ENCODE results near the gene PPFIA1. TPM values are rescaled to one million over a fixed set of nuclear protein-coding genes. Genes with fewer than 3 reads are reported as not detected.
"Not testable (repeated sequence)": the region's sequence is repeated elsewhere in the genome, so short reads cannot be mapped to it uniquely, and the experiment has no call there.

Gene PPFIA1
- total RNA-seq, 1 experiment from 2014 or later, result 75.1 TPM

DNA sequence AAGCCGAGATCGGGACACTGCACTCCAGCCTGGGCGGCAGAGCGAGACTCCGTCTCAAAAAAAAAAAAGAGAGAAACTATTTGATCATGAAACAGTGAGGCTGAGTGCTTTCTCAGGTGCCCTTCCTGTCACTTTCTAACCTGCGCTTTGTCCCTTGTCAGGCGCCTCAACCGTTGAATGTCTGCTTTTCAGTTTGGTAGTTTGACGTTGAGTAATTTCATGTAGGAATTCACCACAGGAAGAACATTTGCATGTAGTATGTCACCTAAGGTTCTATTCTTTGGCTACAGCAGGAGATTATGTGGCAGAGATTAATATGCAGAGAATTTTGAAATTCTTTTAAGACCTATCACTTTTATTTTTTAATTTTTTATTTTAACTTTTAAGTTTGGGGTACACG, 57.2 kb downstream of the PPFIA1 start (continued):
- TF ChIP-seq, protein P1, sequence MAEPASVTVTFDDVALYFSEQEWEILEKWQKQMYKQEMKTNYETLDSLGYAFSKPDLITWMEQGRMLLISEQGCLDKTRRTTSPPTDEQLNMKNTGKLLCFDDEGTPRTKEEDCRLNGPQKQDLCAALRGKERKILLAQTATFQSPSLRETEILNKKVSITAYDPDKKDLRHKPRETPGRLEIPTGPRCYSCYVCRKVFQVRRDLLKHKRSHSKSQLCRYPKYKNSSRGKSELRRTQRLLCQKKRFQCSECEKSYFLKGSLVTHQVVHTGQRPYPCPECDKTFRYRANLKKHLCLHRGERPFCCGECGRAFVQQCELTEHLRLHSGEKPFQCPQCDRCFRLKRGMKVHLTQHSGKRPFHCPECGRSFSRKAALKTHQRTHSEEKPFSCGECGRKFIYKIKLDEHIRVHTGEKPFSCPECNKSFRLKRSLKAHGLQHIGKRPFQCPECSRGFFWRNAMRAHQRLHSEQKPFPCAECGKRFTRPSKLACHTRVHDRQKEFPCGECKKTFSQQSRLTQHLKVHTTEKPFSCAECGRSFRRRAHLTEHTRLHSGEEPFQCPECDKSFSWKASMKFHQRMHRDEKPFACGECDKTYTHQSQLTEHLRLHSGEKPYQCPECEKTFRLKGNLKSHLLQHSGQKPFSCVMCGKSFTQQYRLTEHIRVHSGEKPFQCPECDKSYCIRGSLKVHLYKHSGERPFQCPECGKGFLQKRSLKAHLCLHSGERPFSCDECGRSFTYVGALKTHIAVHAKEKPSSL (CRISPR knock-in tag; conservative IDR thresholded peaks at IDR 0.05), result no peak
- TF ChIP-seq, protein P2, sequence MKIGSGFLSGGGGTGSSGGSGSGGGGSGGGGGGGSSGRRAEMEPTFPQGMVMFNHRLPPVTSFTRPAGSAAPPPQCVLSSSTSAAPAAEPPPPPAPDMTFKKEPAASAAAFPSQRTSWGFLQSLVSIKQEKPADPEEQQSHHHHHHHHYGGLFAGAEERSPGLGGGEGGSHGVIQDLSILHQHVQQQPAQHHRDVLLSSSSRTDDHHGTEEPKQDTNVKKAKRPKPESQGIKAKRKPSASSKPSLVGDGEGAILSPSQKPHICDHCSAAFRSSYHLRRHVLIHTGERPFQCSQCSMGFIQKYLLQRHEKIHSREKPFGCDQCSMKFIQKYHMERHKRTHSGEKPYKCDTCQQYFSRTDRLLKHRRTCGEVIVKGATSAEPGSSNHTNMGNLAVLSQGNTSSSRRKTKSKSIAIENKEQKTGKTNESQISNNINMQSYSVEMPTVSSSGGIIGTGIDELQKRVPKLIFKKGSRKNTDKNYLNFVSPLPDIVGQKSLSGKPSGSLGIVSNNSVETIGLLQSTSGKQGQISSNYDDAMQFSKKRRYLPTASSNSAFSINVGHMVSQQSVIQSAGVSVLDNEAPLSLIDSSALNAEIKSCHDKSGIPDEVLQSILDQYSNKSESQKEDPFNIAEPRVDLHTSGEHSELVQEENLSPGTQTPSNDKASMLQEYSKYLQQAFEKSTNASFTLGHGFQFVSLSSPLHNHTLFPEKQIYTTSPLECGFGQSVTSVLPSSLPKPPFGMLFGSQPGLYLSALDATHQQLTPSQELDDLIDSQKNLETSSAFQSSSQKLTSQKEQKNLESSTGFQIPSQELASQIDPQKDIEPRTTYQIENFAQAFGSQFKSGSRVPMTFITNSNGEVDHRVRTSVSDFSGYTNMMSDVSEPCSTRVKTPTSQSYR (CRISPR knock-in tag; IDR thresholded peaks at IDR 0.05), result no peak
- no peak for TF ChIP-seq FOXK1 (CRISPR knock-in tag; IDR thresholded peaks at IDR 0.05)
- TF ChIP-seq, protein P3, sequence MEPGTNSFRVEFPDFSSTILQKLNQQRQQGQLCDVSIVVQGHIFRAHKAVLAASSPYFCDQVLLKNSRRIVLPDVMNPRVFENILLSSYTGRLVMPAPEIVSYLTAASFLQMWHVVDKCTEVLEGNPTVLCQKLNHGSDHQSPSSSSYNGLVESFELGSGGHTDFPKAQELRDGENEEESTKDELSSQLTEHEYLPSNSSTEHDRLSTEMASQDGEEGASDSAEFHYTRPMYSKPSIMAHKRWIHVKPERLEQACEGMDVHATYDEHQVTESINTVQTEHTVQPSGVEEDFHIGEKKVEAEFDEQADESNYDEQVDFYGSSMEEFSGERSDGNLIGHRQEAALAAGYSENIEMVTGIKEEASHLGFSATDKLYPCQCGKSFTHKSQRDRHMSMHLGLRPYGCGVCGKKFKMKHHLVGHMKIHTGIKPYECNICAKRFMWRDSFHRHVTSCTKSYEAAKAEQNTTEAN (CRISPR knock-in tag; IDR thresholded peaks at IDR 0.05), result no peak

DNA sequence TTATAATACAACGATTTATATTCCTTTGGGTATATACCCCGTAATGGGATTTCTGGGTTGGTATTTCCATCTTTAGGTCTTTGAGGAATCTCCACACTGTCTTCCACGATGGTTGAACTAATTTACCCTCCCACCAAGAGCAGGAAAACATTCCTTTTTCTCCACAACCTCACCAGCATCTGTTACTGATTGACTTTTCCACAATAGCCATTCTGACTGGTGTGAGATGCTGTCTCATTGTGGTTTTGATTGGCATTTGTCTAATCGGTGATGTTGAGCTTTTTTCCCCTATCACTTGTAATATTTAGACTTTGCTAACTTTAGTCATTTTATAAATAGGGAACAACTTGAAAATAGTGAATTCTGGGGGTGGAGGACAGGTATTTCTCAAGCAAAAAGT, 58.1 kb downstream of the PPFIA1 start:
- Mint-ChIP-seq H3K9me3 (no peaks in the 10 kb centered on the region), H3K36me3 (peaks cover 81% of the 10 kb centered on the region), H3K4me3 (no peak overlapping the region), H3K27me3 (ENCODE audit: low read depth) (no peaks in the 10 kb centered on the region), H3K27ac (no peak overlapping the region), H3K4me1 (no peaks in the 10 kb centered on the region)
- DNase-seq (ENCODE audit: low spot score) (no peak), ATAC-seq (no peak)
- ChIA-PET CTCF (no interaction called here), POLR2A (no interaction called here)
- TF ChIP-seq, protein P3 (CRISPR knock-in tag; IDR thresholded peaks at IDR 0.05), result no peak
- TF ChIP-seq, protein P4, sequence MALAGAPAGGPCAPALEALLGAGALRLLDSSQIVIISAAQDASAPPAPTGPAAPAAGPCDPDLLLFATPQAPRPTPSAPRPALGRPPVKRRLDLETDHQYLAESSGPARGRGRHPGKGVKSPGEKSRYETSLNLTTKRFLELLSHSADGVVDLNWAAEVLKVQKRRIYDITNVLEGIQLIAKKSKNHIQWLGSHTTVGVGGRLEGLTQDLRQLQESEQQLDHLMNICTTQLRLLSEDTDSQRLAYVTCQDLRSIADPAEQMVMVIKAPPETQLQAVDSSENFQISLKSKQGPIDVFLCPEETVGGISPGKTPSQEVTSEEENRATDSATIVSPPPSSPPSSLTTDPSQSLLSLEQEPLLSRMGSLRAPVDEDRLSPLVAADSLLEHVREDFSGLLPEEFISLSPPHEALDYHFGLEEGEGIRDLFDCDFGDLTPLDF (CRISPR knock-in tag; IDR thresholded peaks at IDR 0.05), result no peak
- no peak for TF ChIP-seq ELF4 (CRISPR knock-in tag; IDR thresholded peaks at IDR 0.05; ENCODE audit: low read depth)
- no peak for TF ChIP-seq ATF1 (CRISPR knock-in tag; IDR thresholded peaks at IDR 0.05)
- TF ChIP-seq ZNF396 (CRISPR knock-in tag; IDR thresholded peaks at IDR 0.05; ENCODE audit: borderline replicate concordance), result no peak
- TF ChIP-seq, protein P5, sequence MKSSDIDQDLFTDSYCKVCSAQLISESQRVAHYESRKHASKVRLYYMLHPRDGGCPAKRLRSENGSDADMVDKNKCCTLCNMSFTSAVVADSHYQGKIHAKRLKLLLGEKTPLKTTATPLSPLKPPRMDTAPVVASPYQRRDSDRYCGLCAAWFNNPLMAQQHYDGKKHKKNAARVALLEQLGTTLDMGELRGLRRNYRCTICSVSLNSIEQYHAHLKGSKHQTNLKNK (CRISPR knock-in tag; IDR thresholded peaks at IDR 0.05), result no peak
- no peak for TF ChIP-seq EMX1 (CRISPR knock-in tag; IDR thresholded peaks at IDR 0.05)
- TF ChIP-seq MXD4 (CRISPR knock-in tag; IDR thresholded peaks at IDR 0.05; ENCODE audit: borderline replicate concordance), result no peak
- no peak for TF ChIP-seq SP1 (CRISPR knock-in tag; conservative IDR thresholded peaks at IDR 0.05)
- TF ChIP-seq ZBTB21 (CRISPR knock-in tag; IDR thresholded peaks at IDR 0.05; ENCODE audit: borderline replicate concordance), result no peak
- no peak for TF ChIP-seq JUN (CRISPR knock-in tag; IDR thresholded peaks at IDR 0.05)

DNA sequence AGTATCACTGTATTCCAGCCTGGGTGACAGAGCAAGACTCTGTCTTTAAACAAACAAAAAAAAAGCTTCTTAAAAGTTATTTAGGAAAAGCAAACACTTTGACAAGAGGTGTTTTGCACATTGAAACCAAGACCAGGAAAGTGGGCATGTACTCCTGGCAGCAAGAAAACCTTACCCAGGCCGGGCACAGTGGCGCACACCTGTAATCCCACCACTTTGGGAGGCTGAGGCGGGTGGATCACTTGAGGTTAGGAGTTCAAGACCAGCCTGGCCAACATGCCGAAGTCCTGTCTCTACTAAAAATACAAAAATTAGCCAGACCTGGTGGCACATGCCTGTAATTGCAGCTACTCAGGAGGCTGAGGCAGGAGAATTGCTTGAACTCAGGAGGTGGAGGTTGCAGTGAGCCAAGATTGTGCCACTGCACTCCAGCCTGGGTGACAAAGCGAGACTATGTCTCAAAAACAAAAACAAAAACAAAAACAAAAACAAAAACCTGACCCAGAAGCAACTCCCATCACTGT, 60.9 kb downstream of the PPFIA1 start:
- not testable (repeated sequence) for H3K4me1 Mint-ChIP-seq; ATAC-seq; H3K27ac Mint-ChIP-seq; H3K27me3 Mint-ChIP-seq (ENCODE audit: low read depth); H3K9me3 Mint-ChIP-seq; H3K4me3 Mint-ChIP-seq; DNase-seq (ENCODE audit: low spot score)
- ChIA-PET POLR2A (interaction anchor here (0.6 kb wide), 1 partner anchor 11 kb away, joined by 3 read pairs; no protein-coding TSS in a partner anchor), CTCF (interaction anchor here (0.8 to 1.1 kb wide), 3 partner anchors 12 to 19 kb away, joined by 3 to 4 read pairs (median 4); no protein-coding TSS in a partner anchor)
- peaks cover 85% of the 10 kb centered on the region for H3K36me3 Mint-ChIP-seq

All from WTC11 (cell line).